Prostate gland (tissue), 2 donors: ENCODE data around the gene KCNQ1. TPM values are rescaled to one million over a fixed set of nuclear protein-coding genes. Genes with fewer than 3 reads are reported as not detected.

ENCODE experiments used
- DNase-seq: peaks from one replicate; pipeline ENCODE4 v3.0.0-alpha.2; 2019; ENCODE audit warnings: low spot score
- H3K27ac ChIP-seq, 2 donors: fragments of 200-600 bp; sonication (generic); 2 replicates each; pipeline ENCODE4 v1.5.1; 2017 to 2019
- H3K27me3 ChIP-seq: fragments of 200-600 bp; sonication (generic); replicated peaks from 2 replicates; pipeline ENCODE4 v1.5.1; 2019; ENCODE audit not compliant: insufficient read depth
- H3K36me3 ChIP-seq, 2 donors: fragments of 200-600 bp; sonication (generic); 1 replicate in 1 of 2; 2 replicates in 1 of 2; pipeline versions ENCODE4 v1.5.1 to v1.8.1; 2017 to 2019
- H3K4me1 ChIP-seq: fragments of 200-600 bp; sonication (generic); replicated peaks from 2 replicates; pipeline ENCODE4 v1.5.1; 2019
- H3K4me3 ChIP-seq, 2 donors: fragments of 200-600 bp; sonication (generic); 2 replicates each; pipeline ENCODE4 v1.5.1; 2017 to 2019
- H3K9me3 ChIP-seq: fragments of 200-600 bp; sonication (generic); 2 replicates; pipeline ENCODE4 v1.5.1; 2017
- CTCF ChIP-seq, 4 experiments: fragments of 200-600 bp in 2 of 4; fragments of 450-650 bp in 2 of 4; sonication (generic) in 2 of 4; IDR thresholded peaks; 1 replicate in 3 of 4; 2 replicates in 1 of 4; pipeline ENCODE4 v1.5.1; 2016 to 2019; ENCODE audit warnings: antibody characterized with exemption in 4 of 4, mild to moderate bottlenecking in 2 of 4, moderate library complexity in 2 of 4
- POLR2A ChIP-seq: fragments of 450-650 bp; IDR thresholded peaks from one replicate; pipeline ENCODE4 v1.6.1; 2016; ENCODE audit warnings: antibody characterized with exemption, mild to moderate bottlenecking
- POLR2AphosphoS5 ChIP-seq: sonication (generic); formaldehyde crosslinking; IDR thresholded peaks from one replicate; pipeline ENCODE4 v1.6.1; 2017; ENCODE audit warnings: antibody characterized with exemption
- WGBS: methylation state at CpG from one replicate; pipeline ENCODE4 v1.1.5; 2018; 5-methylcytosine and 5-hydroxymethylcytosine counted together
- intact Hi-C: fragments of 100-400 bp; cut with DNase I; formaldehyde crosslinking; loops from one replicate; pipeline ENCODE4 v1.14.2; 2022
- total RNA-seq, 2 donors: library from RNA; depleted of rRNA; stranded (reverse); fragments of >200 nt; gene quantifications; one replicate each; pipeline ENCODE4 v1.1.0, GENCODE V29; 2016

The KCNQ1 gene
- total RNA-seq, 2 donors from 2014 or later: 10.0 to 33.8 TPM

DNA sequence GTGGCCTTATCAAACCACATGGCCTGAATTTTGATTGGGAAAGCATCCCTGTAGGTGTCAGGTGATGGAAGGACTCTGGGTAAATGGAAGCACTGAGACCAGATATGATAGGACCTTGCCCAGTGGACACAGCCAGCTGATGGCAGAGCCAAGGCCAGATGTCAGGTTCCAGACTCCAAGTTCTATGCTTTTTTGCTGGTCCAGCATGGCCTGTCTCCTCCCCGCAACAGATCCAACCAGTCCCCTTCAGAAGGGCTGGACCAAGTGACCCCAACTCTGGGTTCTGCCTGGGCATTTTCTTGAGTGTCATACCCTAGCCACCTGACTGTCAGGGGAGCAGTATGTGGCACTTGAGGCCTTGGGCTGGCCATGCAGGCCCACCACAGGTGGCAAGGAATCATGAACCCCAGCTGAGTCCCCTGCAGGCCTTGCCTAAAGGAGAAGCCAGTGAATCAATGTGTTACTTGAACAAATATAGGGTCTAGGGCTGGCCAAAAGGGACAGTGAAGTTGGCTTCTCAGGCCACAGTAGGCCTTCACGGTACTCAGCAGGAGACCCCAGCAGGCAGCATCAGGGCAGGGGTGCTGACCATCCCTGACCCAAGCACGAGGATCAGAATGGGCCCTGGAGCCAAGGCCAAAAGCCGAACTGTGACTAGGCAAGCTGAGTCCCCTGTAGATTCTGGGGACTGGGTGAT lies 227.9 kb downstream of the KCNQ1 start:
- H3K9me3 ChIP-seq: no peaks in the 10 kb centered on the region
- TF ChIP-seq CTCF (IDR thresholded peaks at IDR 0.05): no peak
- TF ChIP-seq POLR2A: no peak
- intact Hi-C loops: no loop called here
- H3K27ac ChIP-seq: no peak overlapping the region
- no peaks in the 10 kb centered on the region for H3K27me3 ChIP-seq
- no peaks in the 10 kb centered on the region for H3K36me3 ChIP-seq
- no peaks in the 10 kb centered on the region for H3K4me1 ChIP-seq
- no peak for DNase-seq
- no peak overlapping the region for H3K4me3 ChIP-seq
- 98% methylated on average over 4 of the region's 4 CpGs for WGBS

GRCh38 chr11:2673250-2673610 lies 228.4 kb downstream of the KCNQ1 start:
- Histone ChIP-seq H3K9me3 (no peaks in the 10 kb centered on the region), H3K27me3 (no peaks in the 10 kb centered on the region), H3K4me3 (no peak overlapping the region), H3K4me1 (no peaks in the 10 kb centered on the region), H3K27ac (no peak overlapping the region), H3K36me3 (no peaks in the 10 kb centered on the region)
- TF ChIP-seq POLR2AphosphoS5 (no peak), POLR2A (no peak), CTCF (IDR thresholded peaks at IDR 0.05) (no peak)
- intact Hi-C loops: no loop called here
- DNase-seq: no peak
- WGBS: 98% methylated on average over 2 of the region's 2 CpGs

DNA sequence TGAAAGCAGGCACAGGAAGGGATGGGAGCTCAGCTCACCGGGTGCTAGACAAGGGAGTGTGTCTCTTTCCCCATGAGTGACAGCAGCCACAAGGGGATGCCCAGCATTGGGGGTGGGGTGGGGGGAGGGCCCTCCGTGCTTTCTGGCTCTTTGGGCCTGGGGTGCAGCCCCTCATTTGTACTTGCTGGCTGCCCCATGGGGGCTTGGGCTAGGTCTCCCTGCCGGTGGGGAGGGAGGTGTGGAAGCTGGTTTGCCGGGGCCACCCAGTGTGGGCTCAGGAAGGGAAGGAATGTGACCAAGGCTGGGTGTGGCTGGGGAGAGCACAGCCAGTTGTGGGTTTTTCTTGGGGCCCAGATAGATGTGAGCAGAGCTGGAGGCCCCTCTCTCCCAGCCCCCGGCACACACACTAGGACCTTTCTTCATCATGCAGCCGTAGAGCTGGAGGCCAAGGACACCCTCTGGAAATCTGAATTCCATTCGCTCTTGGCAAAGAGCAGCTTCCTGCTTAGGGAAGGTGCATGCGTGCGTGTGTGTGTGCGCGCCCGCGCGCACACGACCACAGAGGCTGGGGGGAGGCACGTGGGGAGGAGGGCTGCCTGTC lies 229.2 kb downstream of the KCNQ1 start:
- H3K4me3 ChIP-seq: no peak overlapping the region
- H3K27ac ChIP-seq: no peak overlapping the region
- no peak for DNase-seq
- TF ChIP-seq CTCF (IDR thresholded peaks at IDR 0.05) (no peak), POLR2AphosphoS5 (no peak)
- no peaks in the 10 kb centered on the region for H3K4me1 ChIP-seq
- H3K9me3 ChIP-seq: no peaks in the 10 kb centered on the region
- H3K36me3 ChIP-seq: no peaks in the 10 kb centered on the region
- no peaks in the 10 kb centered on the region for H3K27me3 ChIP-seq
- WGBS: 75% methylated on average over 16 of the region's 16 CpGs
- intact Hi-C loops: no loop called here

DNA sequence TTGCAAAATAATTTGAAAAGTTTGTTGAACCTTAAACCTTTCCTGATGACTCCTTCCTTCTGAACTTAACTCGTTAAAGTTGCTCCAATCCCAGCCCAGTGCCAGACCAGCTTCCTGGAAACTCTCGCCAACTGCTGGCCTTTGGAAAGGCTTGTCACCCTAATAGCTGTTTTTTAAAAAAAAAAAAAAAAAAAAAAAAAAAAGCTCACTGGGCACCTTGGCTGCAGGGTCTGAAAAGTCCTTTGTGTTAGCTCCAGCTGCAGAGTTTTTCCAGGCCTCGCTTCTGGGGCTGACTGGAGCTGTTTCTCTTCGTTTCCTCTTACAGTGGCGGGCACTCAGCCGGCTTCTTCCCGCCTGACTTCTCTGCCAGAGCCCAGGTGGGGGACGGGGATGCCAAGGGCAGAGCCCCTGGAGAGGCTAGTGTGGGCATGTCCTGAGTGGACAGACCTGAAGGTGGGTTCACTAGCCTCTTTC lies 229.9 kb downstream of the KCNQ1 start:
- Histone ChIP-seq H3K9me3 (no peaks in the 10 kb centered on the region), H3K4me3 (no peak overlapping the region), H3K27me3 (no peaks in the 10 kb centered on the region), H3K36me3 (no peaks in the 10 kb centered on the region), H3K27ac (no peak overlapping the region), H3K4me1 (no peaks in the 10 kb centered on the region)
- peak; percentile 16 for DNase-seq
- 42% methylated on average over 8 of the region's 8 CpGs for WGBS
- TF ChIP-seq CTCF (IDR thresholded peaks at IDR 0.05) (no peak), POLR2A (no peak), POLR2AphosphoS5 (no peak)
- intact Hi-C loops: no loop called here

DNA sequence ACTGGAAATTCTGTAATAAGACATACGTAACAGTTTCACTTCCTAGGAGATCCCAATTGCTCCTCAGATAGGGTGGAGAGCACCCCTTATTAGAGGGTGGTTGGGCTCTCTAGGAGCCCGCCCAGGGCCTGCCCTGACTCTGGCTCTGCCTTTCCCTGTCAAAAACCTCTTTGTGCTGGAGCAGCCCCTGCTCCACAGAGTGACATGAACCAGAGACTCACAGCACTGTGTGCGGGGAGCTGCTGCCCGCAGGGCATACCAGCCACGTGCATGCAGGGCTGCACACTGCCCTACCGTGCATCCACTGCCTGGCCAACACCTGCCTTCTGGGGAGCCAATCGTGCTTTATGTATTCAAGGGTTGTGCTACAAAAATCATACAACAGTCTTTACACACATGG lies 230.7 kb downstream of the KCNQ1 start:
- no peak overlapping the region for H3K27ac ChIP-seq
- no peak for DNase-seq
- no peaks in the 10 kb centered on the region for H3K9me3 ChIP-seq
- no peak overlapping the region for H3K4me3 ChIP-seq
- no peak for TF ChIP-seq POLR2A
- TF ChIP-seq POLR2AphosphoS5: no peak
- no peak for TF ChIP-seq CTCF (IDR thresholded peaks at IDR 0.05)
- no peaks in the 10 kb centered on the region for H3K27me3 ChIP-seq
- intact Hi-C loops: no loop called here
- H3K36me3 ChIP-seq: no peaks in the 10 kb centered on the region
- H3K4me1 ChIP-seq: no peaks in the 10 kb centered on the region
- 76% methylated on average over 7 of the region's 7 CpGs for WGBS
